PC-3 (cell line): ENCODE data around the gene VSTM2B. TPM values are rescaled to one million over a fixed set of nuclear protein-coding genes. Genes with fewer than 3 reads are reported as not detected.
A peak's percentile ranks its signal among the peaks of the same experiment; 100 is the strongest.

Experiments
- ATAC-seq: fragments of 200-7000 bp; cut with Tn5 transposase; 2 replicates; pipeline ENCODE4 v1.9.1; 2020; ENCODE audit warnings: mild to moderate bottlenecking, moderate library complexity
- BruUV-seq: library from RNA; stranded (reverse); fragments of 400-500 nt; replicated peaks from 2 replicates; lab custom pipeline; 2021; lab: Mats Ljungman, UMichigan
- CTCF ChIA-PET: fragments of 300-600 bp; sonication (Branson Sonifier 250); formaldehyde crosslinking; loops from one replicate; lab custom pipeline; 2022; ENCODE audit warnings: antibody characterized with exemption; lab: Charles Lee
- POLR2A ChIA-PET: fragments of 300-600 bp; sonication (Branson Sonifier 250); formaldehyde crosslinking; loops from one replicate; lab custom pipeline; 2022; ENCODE audit warnings: antibody characterized with exemption; ENCODE audit not compliant: unreplicated experiment; lab: Charles Lee
- DNase-seq: peaks from one replicate; pipeline ENCODE4 v3.0.0-alpha.2; 2015
- H2AFZ ChIP-seq: fragments of 300-600 bp; sonication (generic); 2 replicates; pipeline ENCODE4 v1.6.0; 2016; ENCODE audit warnings: antibody characterized with exemption, low read length
- H3F3A ChIP-seq: fragments of 300-600 bp; sonication (generic); one replicate; pipeline ENCODE4 v1.6.0; 2017; ENCODE audit warnings: antibody characterized with exemption, low read length, control low read depth, mild to moderate bottlenecking; ENCODE audit not compliant: unreplicated experiment
- H3K27ac ChIP-seq: fragments of 300-600 bp; sonication (generic); 2 replicates; pipeline ENCODE4 v1.5.1; 2016; ENCODE audit warnings: mild to moderate bottlenecking, low read length
- H3K27me3 ChIP-seq: fragments of 300-600 bp; sonication (generic); 2 replicates; pipeline ENCODE4 v1.6.1; 2016; ENCODE audit warnings: low read length, mixed read lengths
- H3K36me3 ChIP-seq: fragments of 300-600 bp; sonication (generic); 2 replicates; pipeline ENCODE4 v1.6.1; 2016; ENCODE audit warnings: low read depth, mixed run types, low read length, mixed read lengths
- H3K4me1 ChIP-seq: fragments of 300-600 bp; sonication (generic); 2 replicates; pipeline ENCODE4 v1.5.1; 2016; ENCODE audit warnings: low read length; ENCODE audit not compliant: insufficient read depth
- H3K4me2 ChIP-seq: fragments of 300-600 bp; sonication (generic); 2 replicates; pipeline ENCODE4 v1.6.0; 2016; ENCODE audit warnings: low read length
- H3K4me3 ChIP-seq: fragments of 300-600 bp; sonication (generic); 2 replicates; pipeline ENCODE4 v1.5.1; 2016; ENCODE audit warnings: mild to moderate bottlenecking, low read length, mixed read lengths
- H3K79me2 ChIP-seq: fragments of 300-600 bp; sonication (generic); 2 replicates; pipeline ENCODE4 v1.6.1; 2017; ENCODE audit warnings: low read length, mixed read lengths
- H3K9ac ChIP-seq: fragments of 300-600 bp; sonication (generic); 2 replicates; pipeline ENCODE4 v1.6.0; 2016; ENCODE audit warnings: mild to moderate bottlenecking, low read length
- H3K9me2 ChIP-seq: fragments of 300-600 bp; sonication (generic); replicated peaks from 2 replicates; pipeline ENCODE4 v1.6.1; 2016; ENCODE audit warnings: mixed run types, low read length, mixed read lengths
- H3K9me3 ChIP-seq: fragments of 300-600 bp; sonication (generic); 2 replicates; pipeline ENCODE4 v1.6.1; 2016; ENCODE audit warnings: low read length, mixed read lengths
- H4K20me1 ChIP-seq: fragments of 300-600 bp; sonication (generic); 2 replicates; pipeline ENCODE4 v1.6.1; 2016; ENCODE audit warnings: low read length, mixed read lengths
- CTCF ChIP-seq: fragments of 300-600 bp; sonication (generic); conservative IDR thresholded peaks from 2 replicates; pipeline ENCODE4 v1.5.1; 2017; ENCODE audit warnings: antibody characterized with exemption, low read depth, mild to moderate bottlenecking, low read length
- EZH2 ChIP-seq: fragments of 300-600 bp; sonication (generic); IDR thresholded peaks from one replicate; pipeline ENCODE4 v1.6.1; 2017; ENCODE audit warnings: antibody characterized with exemption, mild to moderate bottlenecking, low read length; ENCODE audit not compliant: unreplicated experiment
- EZH2phosphoT487 ChIP-seq: fragments of 300-600 bp; sonication (generic); IDR thresholded peaks from 2 replicates; pipeline ENCODE4 v1.6.1; 2018; ENCODE audit warnings: mild to moderate bottlenecking, antibody characterized with exemption, low read length, borderline replicate concordance
- intact Hi-C: fragments of 100-400 bp; cut with micrococcal nuclease; formaldehyde crosslinking; loops from 2 replicates; pipeline ENCODE4 v1.9.0; 2023
- total RNA-seq: library from RNA; depleted of rRNA; stranded (reverse); fragments of >200 nt; gene quantifications from 2 replicates; pipeline ENCODE4 v1.2.3, GENCODE V29; 2014

VSTM2B gene
- total RNA-seq, 1 experiment from 2014 or later, result not detected

- DNase-seq (no peak), ATAC-seq (no peak)
- H3K4me2 ChIP-seq, result no peak overlapping the region
- no peak overlapping the region for H3K4me3 ChIP-seq
- H3K27ac ChIP-seq, result no peak overlapping the region
- H3K9me2 ChIP-seq, result no peaks in the 10 kb centered on the region
- no TSS peak for BruUV-seq
- TF ChIP-seq EZH2 (no peak), EZH2phosphoT487 (no peak), CTCF (no peak)
- H3K36me3 ChIP-seq, result no peaks in the 10 kb centered on the region
- no peak overlapping the region for H2AFZ ChIP-seq
- no peaks in the 10 kb centered on the region for H3K79me2 ChIP-seq
- peaks cover 12% of the 10 kb centered on the region for H3K27me3 ChIP-seq
- no peaks in the 10 kb centered on the region for H3K4me1 ChIP-seq
- no peak overlapping the region for H3K9ac ChIP-seq
- no peaks in the 10 kb centered on the region for H4K20me1 ChIP-seq
- H3F3A ChIP-seq, result no peaks in the 10 kb centered on the region
- H3K9me3 ChIP-seq, result 0 out of 2 replicates have a peak, but pooled peaks cover 5% of the 10 kb centered on the region
- ChIA-PET CTCF (no interaction called here), POLR2A (no interaction called here)
- intact Hi-C loops, result no loop called here
These were observed 55.6 kb downstream of the VSTM2B start for GRCh38 chr19:29581398-29581797.

GRCh38 chr19:29583196-29583999 lies 57.6 kb downstream of the VSTM2B start:
- POLR2A ChIA-PET, result no interaction called here
- H3K36me3 ChIP-seq, result no peaks in the 10 kb centered on the region
- no peak overlapping the region for H3K27ac ChIP-seq
- TF ChIP-seq EZH2, result no peak
- H3K4me1 ChIP-seq, result no peaks in the 10 kb centered on the region
- H3F3A ChIP-seq, result no peaks in the 10 kb centered on the region
- no peaks in the 10 kb centered on the region for H3K27me3 ChIP-seq
- no peaks in the 10 kb centered on the region for H3K9me2 ChIP-seq
- intact Hi-C loops, result no loop called here
- no peaks in the 10 kb centered on the region for H4K20me1 ChIP-seq
- DNase-seq (peak; percentile 19), ATAC-seq (peak; percentile 45)
- no TSS peak for BruUV-seq
- no peak overlapping the region for H3K4me3 ChIP-seq
- CTCF ChIA-PET, result no interaction called here
- H3K9ac ChIP-seq, result no peak overlapping the region
- no peak overlapping the region for H2AFZ ChIP-seq
- 0 out of 2 replicates have a peak, but pooled peaks cover 5% of the 10 kb centered on the region for H3K9me3 ChIP-seq
- no peak overlapping the region for H3K4me2 ChIP-seq
- H3K79me2 ChIP-seq, result no peaks in the 10 kb centered on the region

GRCh38 chr19:29586401-29586800 lies 60.6 kb downstream of the VSTM2B start:
- TF ChIP-seq CTCF, result no peak
- Histone ChIP-seq H3K9ac (no peak overlapping the region), H3K36me3 (no peaks in the 10 kb centered on the region), H3K9me3 (0 out of 2 replicates have a peak, but pooled peaks cover 5% of the 10 kb centered on the region), H3K4me2 (no peak overlapping the region), H4K20me1 (no peaks in the 10 kb centered on the region), H3K79me2 (no peaks in the 10 kb centered on the region), H3F3A (no peaks in the 10 kb centered on the region), H3K27ac (no peak overlapping the region), H3K4me3 (no peak overlapping the region), H3K27me3 (peaks cover 4% of the 10 kb centered on the region), H3K9me2 (no peaks in the 10 kb centered on the region), H3K4me1 (no peaks in the 10 kb centered on the region), H2AFZ (no peak overlapping the region)
- CTCF ChIA-PET, result no interaction called here
- DNase-seq, result no peak
- POLR2A ChIA-PET, result no interaction called here
- no peak for ATAC-seq
- intact Hi-C loops, result no loop called here
- BruUV-seq, result no TSS peak
